Suprapubic skin (tissue), 4 donors: ENCODE data around the gene NUP50.

ENCODE experiments used
- CTCF ChIP-seq, 2 donors: fragments of 200-600 bp in 1 of 2; fragments of 450-650 bp in 1 of 2; sonication (generic) in 1 of 2; IDR thresholded peaks; one replicate each; pipeline ENCODE4 v1.5.1; 2016 to 2019; ENCODE audit warnings: antibody characterized with exemption in 2 of 2, mild to moderate bottlenecking in 1 of 2, moderate library complexity in 1 of 2
- EP300 ChIP-seq: sonication (generic); formaldehyde crosslinking; IDR thresholded peaks from one replicate; pipeline ENCODE4 v1.6.1; 2017; ENCODE audit warnings: antibody characterized with exemption
- POLR2A ChIP-seq, 2 donors: fragments of 450-650 bp; IDR thresholded peaks; one replicate each; pipeline ENCODE4 v1.6.1; 2017; ENCODE audit warnings: antibody characterized with exemption in 2 of 2, mild to moderate bottlenecking in 2 of 2, moderate library complexity in 2 of 2
- POLR2AphosphoS5 ChIP-seq, 3 donors: sonication (generic); formaldehyde crosslinking; IDR thresholded peaks; one replicate each; pipeline ENCODE4 v1.6.1; 2017; ENCODE audit warnings: antibody characterized with exemption in 3 of 3

GRCh38 chr22:45235101-45235777 is 71.5 kb downstream of the NUP50 start:
- TF ChIP-seq CTCF (IDR thresholded peaks at IDR 0.05), result no peak
- TF ChIP-seq POLR2A (IDR thresholded peaks at IDR 0.05), result no peak
- TF ChIP-seq EP300, result no peak
- TF ChIP-seq POLR2AphosphoS5 (IDR thresholded peaks at IDR 0.05), result no peak
